Spinal cord (tissue), 10 donors: Measurements from ENCODE around the gene TUBGCP3. TPM values are rescaled to one million over a fixed set of nuclear protein-coding genes. Genes with fewer than 3 reads are reported as not detected.

Experiments used
- DNase-seq, 6 donors: peaks; one replicate each; pipeline versions ENCODE4 v3.0.0 to v3.0.0-alpha.2; 2013 to 2015; ENCODE audit warnings: low spot score in 6 of 6, low read depth in 4 of 6
- H3K27ac ChIP-seq: one replicate; pipeline ENCODE4 v1.5.1; 2013; ENCODE audit warnings: low read depth, low read length, control low read depth
- H3K27me3 ChIP-seq: one replicate; pipeline ENCODE4 v1.6.1; 2013; ENCODE audit warnings: low read length; ENCODE audit not compliant: control insufficient read depth, insufficient read depth
- H3K36me3 ChIP-seq: one replicate; pipeline ENCODE4 v1.6.1; 2013; ENCODE audit warnings: low read length; ENCODE audit not compliant: control insufficient read depth, insufficient read depth
- H3K4me1 ChIP-seq: one replicate; pipeline ENCODE4 v1.6.1; 2013; ENCODE audit warnings: low read length; ENCODE audit not compliant: control insufficient read depth, insufficient read depth
- H3K4me3 ChIP-seq: one replicate; pipeline ENCODE4 v1.5.1; 2013; ENCODE audit warnings: low read depth, low read length, control low read depth
- H3K9me3 ChIP-seq: one replicate; pipeline ENCODE4 v1.6.1; 2013; ENCODE audit warnings: low read length; ENCODE audit not compliant: control insufficient read depth, insufficient read depth
- WGBS: methylation state at CpG from one replicate; pipeline ENCODE4 v1.1.5; 2013; ENCODE audit warnings: missing lambda C conversion rate; ENCODE audit not compliant: insufficient coverage; 5-methylcytosine and 5-hydroxymethylcytosine counted together
- polyA plus RNA-seq, 2 donors: library from polyadenylated mRNA; unstranded; fragments of 120-200 nt; gene quantifications; one replicate each; pipeline ENCODE4 v1.2.1, GENCODE V29; 2013; ENCODE audit not compliant: insufficient read length in 2 of 2
- total RNA-seq, 2 donors: library from RNA; depleted of rRNA in 1 of 2; stranded (reverse); fragments of 120-200 nt in 1 of 2; fragments of >200 nt in 1 of 2; gene quantifications; one replicate each; pipeline versions ENCODE4 v1.2.3 to v1.2.4, GENCODE V29; 2013 to 2014
- donor health status: healthy.

TUBGCP3 gene
- total and polyA plus RNA-seq, 4 donors = 23.2 to 40.5 (median 33.5) TPM

GRCh38 chr13:112521073-112521685, 66.8 kb downstream of the TUBGCP3 start:
- no peaks in the 10 kb centered on the region for H3K4me1 ChIP-seq
- DNase-seq = no peak
- peaks cover 34% of the 10 kb centered on the region for H3K36me3 ChIP-seq
- H3K9me3 ChIP-seq = no peaks in the 10 kb centered on the region
- WGBS = 100% methylated on average over 1 of the region's 3 CpGs
- H3K4me3 ChIP-seq = no peak overlapping the region
- H3K27me3 ChIP-seq = no peaks in the 10 kb centered on the region
- no peak overlapping the region for H3K27ac ChIP-seq

GRCh38 chr13:112519517-112520060, 68.4 kb downstream of the TUBGCP3 start:
- no peak for DNase-seq
- 94% methylated on average over 16 of the region's 20 CpGs for WGBS
- Histone ChIP-seq H3K4me1 (no peaks in the 10 kb centered on the region), H3K4me3 (no peak overlapping the region), H3K9me3 (no peaks in the 10 kb centered on the region), H3K27ac (no peak overlapping the region), H3K27me3 (no peaks in the 10 kb centered on the region), H3K36me3 (peaks cover 39% of the 10 kb centered on the region)

GRCh38 chr13:112516218-112516617, 71.7 kb downstream of the TUBGCP3 start:
- WGBS = 98% methylated on average over 11 of the region's 13 CpGs
- Histone ChIP-seq H3K4me3 (no peak overlapping the region), H3K4me1 (no peaks in the 10 kb centered on the region), H3K36me3 (peaks cover 27% of the 10 kb centered on the region), H3K27me3 (no peaks in the 10 kb centered on the region), H3K9me3 (no peaks in the 10 kb centered on the region), H3K27ac (no peak overlapping the region)
- no peak for DNase-seq

GRCh38 chr13:112513761-112514160, 74.2 kb downstream of the TUBGCP3 start:
- Histone ChIP-seq H3K36me3 (peaks cover 24% of the 10 kb centered on the region), H3K4me1 (no peaks in the 10 kb centered on the region), H3K27ac (no peak overlapping the region), H3K27me3 (no peaks in the 10 kb centered on the region), H3K9me3 (no peaks in the 10 kb centered on the region), H3K4me3 (no peak overlapping the region)
- DNase-seq = no peak
- 94% methylated on average over 3 of the region's 6 CpGs for WGBS

- Histone ChIP-seq H3K4me3 (no peak overlapping the region), H3K9me3 (no peaks in the 10 kb centered on the region), H3K27me3 (no peaks in the 10 kb centered on the region), H3K4me1 (no peaks in the 10 kb centered on the region), H3K36me3 (peaks cover 21% of the 10 kb centered on the region), H3K27ac (no peak overlapping the region)
- no peak for DNase-seq
- 83% methylated on average over 8 of the region's 10 CpGs for WGBS
Observed at GRCh38 chr13:112510987-112511685, 76.8 kb downstream of the TUBGCP3 start.

- no peaks in the 10 kb centered on the region for H3K9me3 ChIP-seq
- DNase-seq = peak; percentile 21 to 86 (median 38)
- no peak overlapping the region for H3K4me3 ChIP-seq
- H3K36me3 ChIP-seq = peaks cover 20% of the 10 kb centered on the region
- 64% methylated on average over 9 of the region's 15 CpGs for WGBS
- no peak overlapping the region for H3K27ac ChIP-seq
- H3K4me1 ChIP-seq = no peaks in the 10 kb centered on the region
- H3K27me3 ChIP-seq = no peaks in the 10 kb centered on the region
Observed at GRCh38 chr13:112510002-112510780, 77.8 kb downstream of the TUBGCP3 start.

GRCh38 chr13:112509190-112509589, 78.8 kb downstream of the TUBGCP3 start:
- H3K36me3 ChIP-seq = peaks cover 20% of the 10 kb centered on the region
- H3K4me3 ChIP-seq = no peak overlapping the region
- no peaks in the 10 kb centered on the region for H3K9me3 ChIP-seq
- no peaks in the 10 kb centered on the region for H3K4me1 ChIP-seq
- H3K27me3 ChIP-seq = no peaks in the 10 kb centered on the region
- DNase-seq = no peak
- no peak overlapping the region for H3K27ac ChIP-seq
- WGBS = 100% methylated on average over 3 of the region's 6 CpGs

- WGBS = 95% methylated on average over 7 of the region's 8 CpGs
- DNase-seq = no peak
- Histone ChIP-seq H3K4me1 (no peaks in the 10 kb centered on the region), H3K27ac (no peak overlapping the region), H3K36me3 (peaks cover 30% of the 10 kb centered on the region), H3K9me3 (no peaks in the 10 kb centered on the region), H3K4me3 (no peak overlapping the region), H3K27me3 (no peaks in the 10 kb centered on the region)
Observed at GRCh38 chr13:112506046-112506445, 81.9 kb downstream of the TUBGCP3 start.

GRCh38 chr13:112496166-112496565, 91.8 kb downstream of the TUBGCP3 start:
- DNase-seq = no peak
- Histone ChIP-seq H3K27ac (no peak overlapping the region), H3K4me3 (no peak overlapping the region), H3K27me3 (no peaks in the 10 kb centered on the region), H3K9me3 (no peaks in the 10 kb centered on the region), H3K4me1 (no peaks in the 10 kb centered on the region), H3K36me3 (peaks cover 27% of the 10 kb centered on the region)
- 76% methylated on average over 5 of the region's 7 CpGs for WGBS
